Renal pelvis (tissue), 4 donors: ENCODE results near the gene GNB1L. TPM values are rescaled to one million over a fixed set of nuclear protein-coding genes. Genes with fewer than 3 reads are reported as not detected.
"Not testable (repeated sequence)": the region's sequence is repeated elsewhere in the genome, so short reads cannot be mapped to it uniquely, and the experiment has no call there.

ENCODE experiments used
- DNase-seq: peaks from one replicate; pipeline ENCODE4 v3.0.0-alpha.2; 2013
- polyA plus RNA-seq, 3 donors: library from polyadenylated mRNA; unstranded; fragments of 120-200 nt; gene quantifications; one replicate each; pipeline ENCODE4 v1.2.1, GENCODE V29; 2013; ENCODE audit not compliant: insufficient read length in 3 of 3

The GNB1L gene
- polyA plus RNA-seq, 3 donors: 5.6 to 8.3 (median 7.2) TPM

DNA sequence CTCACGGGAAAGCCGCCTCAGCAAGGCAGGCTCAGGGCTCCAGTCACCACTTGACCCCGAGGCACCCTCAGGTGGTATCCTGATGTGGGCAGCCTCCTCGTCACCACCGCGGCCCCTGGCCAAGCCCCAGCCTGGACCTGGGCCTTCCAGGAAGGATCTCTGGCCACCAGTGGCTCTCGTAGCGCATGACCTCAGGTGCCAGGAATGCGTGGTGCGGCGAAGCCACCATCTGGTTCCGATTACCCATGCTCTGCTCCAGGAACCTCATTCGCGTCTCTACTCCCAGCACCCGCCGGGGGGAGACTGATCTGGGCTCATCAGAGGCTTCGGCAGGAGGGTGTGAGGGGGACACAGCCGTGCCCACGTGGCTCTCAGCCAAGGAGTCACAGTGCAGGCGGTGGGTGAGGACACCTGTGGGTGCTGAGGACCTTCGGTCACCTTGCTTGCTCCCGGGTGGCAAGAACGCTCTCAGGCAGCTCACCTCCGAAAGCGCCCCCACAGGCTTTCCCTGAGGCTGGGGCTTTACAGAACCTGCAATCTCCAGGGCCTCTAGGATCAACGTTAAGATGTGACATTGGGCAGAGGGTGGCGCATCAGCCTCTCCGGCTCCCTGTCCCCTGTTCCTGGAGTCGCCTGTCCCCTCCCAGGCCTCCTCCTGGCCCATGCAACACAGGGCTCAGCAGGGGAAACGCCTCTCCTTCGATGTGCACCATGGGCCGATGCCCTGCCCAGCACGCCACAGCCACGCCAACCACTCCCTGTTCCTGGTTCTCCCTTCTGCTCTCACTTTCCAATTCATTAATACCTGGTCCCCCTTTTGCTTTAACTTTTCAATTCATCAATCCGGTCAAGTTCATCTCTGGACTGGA, 55.1 kb downstream of the GNB1L start:
- no peak for DNase-seq

DNA sequence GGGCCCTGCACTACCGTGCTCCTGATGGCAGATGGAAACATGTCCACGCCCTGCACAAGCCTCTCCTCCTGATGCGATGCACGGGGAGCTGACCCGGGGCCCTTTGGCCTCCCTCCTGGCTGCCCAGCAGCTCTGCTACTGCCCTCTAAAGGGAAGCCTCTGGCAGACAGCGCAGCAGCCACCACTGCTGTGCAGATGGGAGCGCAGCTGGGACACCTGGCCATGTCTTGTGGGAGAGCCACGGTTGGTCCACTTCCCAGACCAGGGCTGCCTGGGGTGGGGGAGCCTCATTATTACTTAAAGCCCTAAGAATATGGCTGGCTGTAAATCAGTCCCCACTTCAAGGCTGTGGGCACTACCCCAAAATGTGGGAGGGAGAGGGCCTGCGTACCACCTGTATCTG, 55.8 kb downstream of the GNB1L start:
- no peak for DNase-seq

DNA sequence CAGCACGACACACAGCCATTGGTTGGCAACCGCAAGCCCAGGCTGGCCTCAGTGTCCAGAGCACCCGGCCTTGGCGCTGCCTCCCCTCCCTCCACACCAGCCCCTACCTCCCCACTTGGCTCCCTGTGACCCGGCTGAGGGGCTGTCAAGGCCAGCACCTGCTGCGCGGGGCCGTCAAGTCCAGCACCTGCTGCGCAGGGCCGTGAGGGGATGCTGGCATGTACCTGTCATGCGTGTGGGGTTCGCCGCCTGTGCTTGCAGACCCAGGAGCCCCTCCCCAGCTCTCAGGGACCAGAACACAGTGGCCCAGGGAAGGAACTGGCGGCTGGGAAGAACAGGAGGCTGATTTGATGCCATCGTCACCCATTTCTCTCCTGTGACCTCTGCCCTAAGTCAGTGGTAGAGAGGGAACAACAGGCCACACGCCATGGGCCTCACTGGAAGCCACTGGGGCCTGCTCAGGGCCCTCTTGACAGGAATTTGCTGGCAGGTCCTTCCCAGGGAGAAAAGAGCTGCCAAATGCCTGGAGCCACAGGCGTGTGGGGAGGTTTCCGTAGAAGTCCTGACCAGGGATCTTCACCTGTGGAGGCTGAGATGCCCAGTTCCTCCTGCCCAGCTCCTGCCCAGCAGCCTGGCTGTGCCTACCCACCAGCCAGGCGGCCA, 56.5 kb downstream of the GNB1L start:
- no peak for DNase-seq

DNA sequence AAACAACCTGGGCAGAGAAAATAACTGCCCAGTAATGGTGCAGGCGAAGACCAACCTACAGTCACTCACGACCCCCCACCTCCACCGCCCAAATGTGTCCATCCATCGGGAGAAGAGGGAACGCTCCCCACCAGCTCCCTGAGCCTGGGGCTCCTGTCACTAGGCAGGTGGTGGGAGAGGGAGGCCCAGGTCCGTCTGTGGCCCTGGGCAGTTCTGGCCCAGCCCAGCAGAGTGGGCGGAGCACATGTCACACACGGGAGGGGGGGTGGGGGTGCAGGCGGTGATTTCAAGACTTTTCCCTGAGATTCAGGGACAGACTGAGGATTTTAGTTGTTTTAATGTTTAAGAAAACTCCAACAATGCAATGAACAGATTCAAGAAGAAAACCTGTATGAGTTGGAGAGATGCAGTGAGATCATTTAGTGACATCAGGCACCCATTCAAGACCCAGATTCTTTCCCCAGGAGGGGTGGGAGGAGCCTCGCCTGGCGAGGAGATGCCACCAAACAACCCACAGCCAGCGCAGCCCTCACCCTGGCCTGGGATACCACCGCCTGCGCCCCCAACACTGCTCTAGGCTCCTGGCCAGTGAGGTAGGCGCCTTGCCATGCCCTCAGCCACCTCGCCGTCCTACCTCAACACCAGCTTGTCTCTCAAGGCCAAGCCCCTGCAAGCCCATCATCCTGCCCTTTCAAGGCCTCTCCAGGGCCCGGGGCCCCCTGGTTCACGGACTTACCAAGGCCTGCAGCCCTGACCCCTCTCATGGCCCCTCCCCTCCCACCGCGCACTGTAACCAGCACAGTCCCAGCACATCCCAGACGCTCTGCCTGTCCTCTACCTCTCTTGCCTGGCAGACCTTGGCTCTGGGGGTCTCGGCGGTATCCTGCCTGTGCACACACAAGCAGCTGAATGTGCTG, 57.3 kb downstream of the GNB1L start:
- no peak for DNase-seq

DNA sequence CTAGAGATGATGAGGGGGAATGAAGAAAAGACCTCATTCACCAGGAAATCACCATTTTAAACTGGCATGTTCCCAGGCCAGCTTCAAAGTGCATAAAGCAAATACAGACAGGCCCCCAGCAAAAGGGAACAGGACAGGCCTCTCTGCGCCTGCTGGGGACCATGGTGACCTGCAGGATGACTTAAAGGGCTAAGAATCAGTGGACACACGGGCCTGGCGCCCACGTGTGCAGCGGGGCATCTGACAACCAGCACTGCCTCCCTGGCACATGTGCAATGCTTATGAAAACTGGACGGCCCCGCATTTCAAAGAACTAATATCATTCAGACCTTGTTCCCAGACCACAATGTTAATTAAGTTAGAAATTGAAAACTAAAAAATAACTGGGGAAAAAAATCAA, 58.5 kb downstream of the GNB1L start:
- no peak for DNase-seq

GRCh38 chr22:19795617-19796008, 59.1 kb downstream of the GNB1L start:
- DNase-seq: no peak

- DNase-seq: no peak
Observed at GRCh38 chr22:19793661-19794310, 60.9 kb downstream of the GNB1L start.

DNA sequence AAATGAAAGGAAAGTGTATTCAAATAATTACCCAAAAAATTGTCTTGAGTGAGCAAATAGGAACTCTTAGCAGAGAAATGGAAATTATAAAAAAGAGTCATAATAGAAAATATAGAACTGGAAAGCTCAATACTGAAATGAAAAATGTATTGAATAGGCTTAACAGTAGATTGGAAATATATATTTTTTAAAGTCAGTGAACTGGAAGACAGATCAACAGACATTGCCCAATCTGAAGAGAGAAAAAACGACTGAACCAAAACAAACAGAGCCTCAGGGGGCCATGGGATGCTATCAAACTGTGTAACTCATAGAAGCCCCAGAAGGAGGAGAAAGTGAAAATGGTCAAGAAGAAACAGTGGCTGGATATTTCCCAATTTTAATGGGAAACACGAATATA, 61.5 kb downstream of the GNB1L start:
- no peak for DNase-seq

DNA sequence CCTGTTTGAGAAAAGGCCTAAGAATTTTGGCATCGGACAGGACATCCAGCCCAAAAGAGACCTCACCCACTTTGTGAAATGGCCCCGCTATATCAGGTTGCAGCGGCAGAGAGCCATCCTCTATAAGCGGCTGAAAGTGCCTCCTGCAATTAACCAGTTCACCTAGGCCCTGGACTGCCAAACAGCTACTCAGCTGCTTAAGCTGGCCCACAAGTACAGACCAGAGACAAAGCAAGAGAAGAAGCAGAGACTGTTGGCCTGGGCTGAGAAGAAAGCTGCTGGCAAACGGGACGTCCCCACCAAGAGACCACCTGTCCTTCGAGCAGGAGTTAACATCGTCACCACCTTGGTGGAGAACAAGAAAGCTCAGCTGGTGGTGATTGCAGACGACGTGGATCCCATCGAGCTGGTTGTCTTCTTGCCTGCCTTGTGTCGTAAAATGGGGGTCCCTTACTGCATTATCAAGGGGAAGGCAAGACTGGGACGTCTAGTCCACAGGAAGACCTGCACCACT, 62.2 kb downstream of the GNB1L start:
- DNase-seq: not testable (repeated sequence)

GRCh38 chr22:19791894-19792293, 62.8 kb downstream of the GNB1L start:
- DNase-seq: no peak

GRCh38 chr22:19791243-19791642, 63.4 kb downstream of the GNB1L start:
- DNase-seq: no peak

DNA sequence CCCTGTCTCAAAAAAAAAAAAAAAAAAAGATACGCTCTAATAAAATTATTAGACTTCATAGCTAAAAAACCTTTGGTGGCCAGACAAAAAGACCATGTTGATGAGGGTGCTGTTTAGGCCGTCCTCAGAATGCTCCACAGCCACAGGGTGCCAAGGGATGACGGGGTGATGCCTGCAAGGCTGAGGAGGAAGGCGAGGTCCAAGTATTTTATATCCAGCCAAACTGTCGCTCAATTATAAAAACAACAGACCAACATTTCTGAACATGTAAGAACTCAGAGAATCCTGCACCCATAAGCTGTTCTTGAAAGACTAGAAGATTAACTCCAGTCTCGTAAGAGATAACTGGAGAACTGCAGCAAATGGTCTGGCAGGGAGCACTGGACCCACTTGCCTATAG, 64.8 kb downstream of the GNB1L start:
- DNase-seq: no peak

GRCh38 chr22:19789406-19789805, 65.3 kb downstream of the GNB1L start:
- DNase-seq: no peak

- DNase-seq: no peak
Observed at GRCh38 chr22:19788661-19789225, 65.9 kb downstream of the GNB1L start.

- no peak for DNase-seq
Observed at GRCh38 chr22:19787849-19788141, 66.9 kb downstream of the GNB1L start.

- no peak for DNase-seq
Observed at GRCh38 chr22:19786959-19787848, 67.5 kb downstream of the GNB1L start.

GRCh38 chr22:19786264-19786585, 68.4 kb downstream of the GNB1L start:
- DNase-seq: no peak

GRCh38 chr22:19785461-19786263, 69.0 kb downstream of the GNB1L start:
- no peak for DNase-seq

GRCh38 chr22:19784384-19785175, 70.1 kb downstream of the GNB1L start:
- no peak for DNase-seq
